ENCODE results near the gene REEP5. TPM values are rescaled to one million over a fixed set of nuclear protein-coding genes. Genes with fewer than 3 reads are reported as not detected.

Gene REEP5
- polyA plus RNA-seq, 2 donors: 25.4 to 36.8 TPM

- H3K4me1 ChIP-seq (ENCODE audit: control insufficient read depth in 2 of 2, insufficient read depth in 2 of 2, low read length in 1 of 2): no peaks in the 10 kb centered on the region
- 24 to 34% methylated on average over 5 of the region's 5 CpGs for WGBS, 2 donors
- no peak overlapping the region for H3K27ac ChIP-seq (ENCODE audit: low read depth in 2 of 2, low read length in 1 of 2)
These were observed 36.4 kb upstream of the REEP5 start for GRCh38 chr5:112958093-112959088.

GRCh38 chr5:112957036-112957808, 35.2 kb upstream of the REEP5 start:
- Histone ChIP-seq H3K4me1 (ENCODE audit: control insufficient read depth in 2 of 2, insufficient read depth in 2 of 2, low read length in 1 of 2) (no peaks in the 10 kb centered on the region), H3K9me3 (ENCODE audit: control insufficient read depth in 2 of 2, insufficient read depth in 1 of 2, low read depth in 1 of 2, low read length in 1 of 2) (no peaks in the 10 kb centered on the region), H3K27ac (ENCODE audit: low read depth in 2 of 2, low read length in 1 of 2) (no peak overlapping the region), H3K27me3 (ENCODE audit: control insufficient read depth in 1 of 2, insufficient read depth in 2 of 2, low read length in 2 of 2) (no peaks in the 10 kb centered on the region), H3K36me3 (ENCODE audit: control insufficient read depth in 2 of 2, insufficient read depth in 2 of 2, low read length in 1 of 2) (no peaks in the 10 kb centered on the region), H3K4me3 (ENCODE audit: low read depth in 1 of 2, low read length in 2 of 2) (no peak overlapping the region)
- WGBS, 2 donors: 55 to 58% methylated on average over 2 of the region's 2 CpGs

More at GRCh38 chr5:112958093-112959088, 36.4 kb upstream of the REEP5 start:
- Histone ChIP-seq H3K36me3 (ENCODE audit: control insufficient read depth in 2 of 2, insufficient read depth in 2 of 2, low read length in 1 of 2) (no peaks in the 10 kb centered on the region), H3K27me3 (ENCODE audit: control insufficient read depth in 1 of 2, insufficient read depth in 2 of 2, low read length in 2 of 2) (no peaks in the 10 kb centered on the region), H3K9me3 (ENCODE audit: control insufficient read depth in 2 of 2, insufficient read depth in 1 of 2, low read depth in 1 of 2, low read length in 1 of 2) (no peaks in the 10 kb centered on the region), H3K4me3 (ENCODE audit: low read depth in 1 of 2, low read length in 2 of 2) (no peak overlapping the region)

DNA sequence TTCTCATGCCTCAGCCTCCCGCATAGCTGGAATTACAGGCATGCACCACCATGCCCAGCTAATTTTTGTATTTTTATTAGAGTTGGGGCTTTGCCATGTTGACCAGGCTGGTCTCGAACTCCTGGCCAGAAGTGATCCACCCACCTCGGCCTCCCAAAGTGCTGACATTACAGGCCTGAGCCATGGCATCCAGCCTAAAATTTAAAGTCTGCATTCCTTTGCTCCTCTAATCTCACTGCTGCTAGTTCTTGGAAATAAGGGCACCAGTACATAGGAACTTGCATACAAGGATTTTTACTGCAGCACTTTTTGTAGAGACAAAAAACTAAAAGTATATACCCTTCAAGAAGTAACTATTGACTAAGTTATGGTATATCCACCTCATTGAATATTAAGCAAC, 34.6 kb upstream of the REEP5 start:
- H3K27me3 ChIP-seq (ENCODE audit: control insufficient read depth in 1 of 2, insufficient read depth in 2 of 2, low read length in 2 of 2): no peaks in the 10 kb centered on the region
- H3K9me3 ChIP-seq (ENCODE audit: control insufficient read depth in 2 of 2, insufficient read depth in 1 of 2, low read depth in 1 of 2, low read length in 1 of 2): no peaks in the 10 kb centered on the region
- H3K36me3 ChIP-seq (ENCODE audit: control insufficient read depth in 2 of 2, insufficient read depth in 2 of 2, low read length in 1 of 2): no peaks in the 10 kb centered on the region
- 73 to 74% methylated on average over 3 of the region's 3 CpGs for WGBS, 2 donors
- H3K4me3 ChIP-seq (ENCODE audit: low read depth in 1 of 2, low read length in 2 of 2): no peak overlapping the region
- H3K27ac ChIP-seq (ENCODE audit: low read depth in 2 of 2, low read length in 1 of 2): no peak overlapping the region
- H3K4me1 ChIP-seq (ENCODE audit: control insufficient read depth in 2 of 2, insufficient read depth in 2 of 2, low read length in 1 of 2): no peaks in the 10 kb centered on the region

GRCh38 chr5:112951124-112951702, 29.2 kb upstream of the REEP5 start:
- no peak overlapping the region for H3K4me3 ChIP-seq (ENCODE audit: low read depth in 1 of 2, low read length in 2 of 2)
- H3K36me3 ChIP-seq (ENCODE audit: control insufficient read depth in 2 of 2, insufficient read depth in 2 of 2, low read length in 1 of 2): no peaks in the 10 kb centered on the region
- no peaks in the 10 kb centered on the region for H3K27me3 ChIP-seq (ENCODE audit: control insufficient read depth in 1 of 2, insufficient read depth in 2 of 2, low read length in 2 of 2)
- H3K9me3 ChIP-seq (ENCODE audit: control insufficient read depth in 2 of 2, insufficient read depth in 1 of 2, low read depth in 1 of 2, low read length in 1 of 2): no peaks in the 10 kb centered on the region
- no peaks in the 10 kb centered on the region for H3K4me1 ChIP-seq (ENCODE audit: control insufficient read depth in 2 of 2, insufficient read depth in 2 of 2, low read length in 1 of 2)
- H3K27ac ChIP-seq (ENCODE audit: low read depth in 2 of 2, low read length in 1 of 2): no peak overlapping the region
- WGBS, 2 donors: 85 to 88% methylated on average over 12 of the region's 12 CpGs

DNA sequence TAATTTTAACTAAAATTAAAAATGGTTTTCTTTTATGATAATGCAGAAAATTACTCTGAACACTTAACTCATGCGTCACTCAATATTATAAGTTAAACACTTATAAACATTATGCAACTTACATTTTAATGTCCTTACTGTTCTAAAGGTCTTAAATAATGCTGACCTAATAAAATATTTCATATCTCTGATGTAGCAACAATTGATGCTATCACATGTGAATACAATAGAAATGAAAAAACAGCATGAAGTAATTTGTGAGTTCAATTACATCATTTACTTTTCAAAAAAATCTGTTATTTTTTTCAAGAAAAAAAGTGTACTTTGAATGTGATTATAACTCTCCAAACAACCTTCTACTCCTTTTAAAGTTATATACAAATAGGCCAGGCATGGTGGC, 26.4 kb upstream of the REEP5 start:
- no peak overlapping the region for H3K4me3 ChIP-seq (ENCODE audit: low read depth in 1 of 2, low read length in 2 of 2)
- no peaks in the 10 kb centered on the region for H3K36me3 ChIP-seq (ENCODE audit: control insufficient read depth in 2 of 2, insufficient read depth in 2 of 2, low read length in 1 of 2)
- no peaks in the 10 kb centered on the region for H3K9me3 ChIP-seq (ENCODE audit: control insufficient read depth in 2 of 2, insufficient read depth in 1 of 2, low read depth in 1 of 2, low read length in 1 of 2)
- H3K27me3 ChIP-seq (ENCODE audit: control insufficient read depth in 1 of 2, insufficient read depth in 2 of 2, low read length in 2 of 2): no peaks in the 10 kb centered on the region
- H3K27ac ChIP-seq (ENCODE audit: low read depth in 2 of 2, low read length in 1 of 2): no peak overlapping the region
- 92 to 100% methylated on average over 1 of the region's 1 CpG for WGBS, 2 donors
- no peaks in the 10 kb centered on the region for H3K4me1 ChIP-seq (ENCODE audit: control insufficient read depth in 2 of 2, insufficient read depth in 2 of 2, low read length in 1 of 2)

DNA sequence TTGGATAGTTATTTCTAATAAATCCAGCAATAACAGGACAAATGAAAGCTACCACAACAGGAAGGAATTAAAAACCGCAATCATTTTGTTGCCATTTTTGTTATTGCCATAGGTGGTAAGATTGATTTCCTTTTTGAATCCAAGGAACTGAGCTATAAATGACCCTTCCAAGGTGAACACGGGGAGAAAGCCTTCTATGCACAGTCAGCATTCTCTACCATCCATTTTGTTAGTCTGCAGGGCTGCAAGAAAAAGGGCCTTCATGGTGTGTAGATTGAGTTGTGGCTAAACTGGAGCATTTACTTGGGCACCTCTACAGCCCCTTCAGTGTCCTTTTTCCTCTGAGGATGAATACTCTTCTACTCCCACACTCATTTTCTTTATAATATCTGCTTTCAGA, 18.6 kb upstream of the REEP5 start:
- H3K36me3 ChIP-seq (ENCODE audit: control insufficient read depth in 2 of 2, insufficient read depth in 2 of 2, low read length in 1 of 2): no peaks in the 10 kb centered on the region

GRCh38 chr5:112938286-112938685, 16.3 kb upstream of the REEP5 start:
- no peaks in the 10 kb centered on the region for H3K36me3 ChIP-seq (ENCODE audit: control insufficient read depth in 2 of 2, insufficient read depth in 2 of 2, low read length in 1 of 2)
- no peak overlapping the region for H3K4me3 ChIP-seq (ENCODE audit: low read depth in 1 of 2, low read length in 2 of 2)
- no peaks in the 10 kb centered on the region for H3K4me1 ChIP-seq (ENCODE audit: control insufficient read depth in 2 of 2, insufficient read depth in 2 of 2, low read length in 1 of 2)
- H3K27me3 ChIP-seq (ENCODE audit: control insufficient read depth in 1 of 2, insufficient read depth in 2 of 2, low read length in 2 of 2): no peaks in the 10 kb centered on the region
- H3K9me3 ChIP-seq (ENCODE audit: control insufficient read depth in 2 of 2, insufficient read depth in 1 of 2, low read depth in 1 of 2, low read length in 1 of 2): no peaks in the 10 kb centered on the region
- H3K27ac ChIP-seq (ENCODE audit: low read depth in 2 of 2, low read length in 1 of 2): no peak overlapping the region
- 85 to 88% methylated on average over 8 of the region's 8 CpGs for WGBS, 2 donors

More for the DNA sequence above, 18.6 kb upstream of the REEP5 start:
- WGBS, 2 donors: 65 to 77% methylated on average over 2 of the region's 2 CpGs
- no peak overlapping the region for H3K4me3 ChIP-seq (ENCODE audit: low read depth in 1 of 2, low read length in 2 of 2)
- no peaks in the 10 kb centered on the region for H3K9me3 ChIP-seq (ENCODE audit: control insufficient read depth in 2 of 2, insufficient read depth in 1 of 2, low read depth in 1 of 2, low read length in 1 of 2)
- no peaks in the 10 kb centered on the region for H3K4me1 ChIP-seq (ENCODE audit: control insufficient read depth in 2 of 2, insufficient read depth in 2 of 2, low read length in 1 of 2)
- no peak overlapping the region for H3K27ac ChIP-seq (ENCODE audit: low read depth in 2 of 2, low read length in 1 of 2)
- H3K27me3 ChIP-seq (ENCODE audit: control insufficient read depth in 1 of 2, insufficient read depth in 2 of 2, low read length in 2 of 2): no peaks in the 10 kb centered on the region

DNA sequence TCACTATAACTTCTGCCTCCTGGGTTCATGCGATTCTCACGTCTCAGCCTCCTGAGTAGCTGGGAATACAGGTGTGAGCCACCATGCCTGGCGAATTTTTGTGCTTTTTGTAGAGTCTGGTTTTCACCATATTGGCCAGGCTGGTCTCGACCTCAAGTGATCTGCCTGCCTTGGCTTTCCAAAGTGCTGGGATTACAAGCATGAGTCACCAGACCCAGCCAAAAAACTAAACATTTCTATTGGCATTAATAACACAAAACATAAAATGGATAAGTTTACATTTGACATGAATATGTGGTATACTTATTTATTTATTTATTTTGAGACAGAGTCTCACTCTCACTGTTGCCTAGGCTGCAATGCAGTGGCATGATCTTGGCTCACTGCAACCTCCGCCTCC, 13.6 kb upstream of the REEP5 start:
- Histone ChIP-seq H3K36me3 (ENCODE audit: control insufficient read depth in 2 of 2, insufficient read depth in 2 of 2, low read length in 1 of 2) (no peaks in the 10 kb centered on the region), H3K4me1 (ENCODE audit: control insufficient read depth in 2 of 2, insufficient read depth in 2 of 2, low read length in 1 of 2) (no peaks in the 10 kb centered on the region), H3K27ac (ENCODE audit: low read depth in 2 of 2, low read length in 1 of 2) (no peak overlapping the region), H3K9me3 (ENCODE audit: control insufficient read depth in 2 of 2, insufficient read depth in 1 of 2, low read depth in 1 of 2, low read length in 1 of 2) (no peaks in the 10 kb centered on the region), H3K27me3 (ENCODE audit: control insufficient read depth in 1 of 2, insufficient read depth in 2 of 2, low read length in 2 of 2) (no peaks in the 10 kb centered on the region), H3K4me3 (ENCODE audit: low read depth in 1 of 2, low read length in 2 of 2) (no peak overlapping the region)
- WGBS, 2 donors: 87 to 89% methylated on average over 5 of the region's 5 CpGs

- no peaks in the 10 kb centered on the region for H3K27me3 ChIP-seq (ENCODE audit: control insufficient read depth in 1 of 2, insufficient read depth in 2 of 2, low read length in 2 of 2)
- no peaks in the 10 kb centered on the region for H3K36me3 ChIP-seq (ENCODE audit: control insufficient read depth in 2 of 2, insufficient read depth in 2 of 2, low read length in 1 of 2)
- H3K4me3 ChIP-seq (ENCODE audit: low read depth in 1 of 2, low read length in 2 of 2): no peak overlapping the region
- H3K9me3 ChIP-seq (ENCODE audit: control insufficient read depth in 2 of 2, insufficient read depth in 1 of 2, low read depth in 1 of 2, low read length in 1 of 2): no peaks in the 10 kb centered on the region
- no peaks in the 10 kb centered on the region for H3K4me1 ChIP-seq (ENCODE audit: control insufficient read depth in 2 of 2, insufficient read depth in 2 of 2, low read length in 1 of 2)
- no peak overlapping the region for H3K27ac ChIP-seq (ENCODE audit: low read depth in 2 of 2, low read length in 1 of 2)
These were observed 12.3 kb upstream of the REEP5 start for GRCh38 chr5:112934366-112934663.
